Activated CD8-positive, alpha-beta memory T cell treated with anti-CD3 and anti-CD28 coated beads for 4 hours (primary cell): ENCODE measurements around the gene RAMACL.

Experiments used
- DNase-seq, 2 donors: peaks; one replicate each; pipeline ENCODE4 v3.0.0-alpha.2; 2020; ENCODE audit warnings: low read depth in 2 of 2

The RAMACL gene

DNA sequence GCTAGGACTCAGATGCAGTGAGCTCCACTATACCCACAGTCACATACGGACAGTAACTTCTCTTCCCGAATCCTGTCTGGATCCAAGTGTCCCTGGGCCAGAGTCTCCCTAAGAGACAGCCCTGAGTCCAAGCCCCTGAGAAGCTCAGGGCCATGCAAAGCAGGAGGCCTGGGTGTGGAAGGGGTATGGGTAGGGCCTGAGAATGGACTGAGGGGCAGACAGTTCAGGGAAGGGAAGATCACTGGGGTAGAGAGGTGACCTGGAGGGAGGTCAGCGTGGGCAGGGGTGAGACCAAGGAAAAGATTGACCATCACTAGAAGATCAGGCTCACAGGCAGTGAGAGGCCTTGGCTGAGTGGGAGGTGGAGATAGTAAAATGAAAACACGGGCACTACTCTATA lies 31.8 kb upstream of the RAMACL start:
- no peak for DNase-seq

GRCh38 chr6:166617359-166617758 lies 30.9 kb upstream of the RAMACL start:
- no peak for DNase-seq

GRCh38 chr6:166616261-166617238 lies 30.1 kb upstream of the RAMACL start:
- no peak for DNase-seq

DNA sequence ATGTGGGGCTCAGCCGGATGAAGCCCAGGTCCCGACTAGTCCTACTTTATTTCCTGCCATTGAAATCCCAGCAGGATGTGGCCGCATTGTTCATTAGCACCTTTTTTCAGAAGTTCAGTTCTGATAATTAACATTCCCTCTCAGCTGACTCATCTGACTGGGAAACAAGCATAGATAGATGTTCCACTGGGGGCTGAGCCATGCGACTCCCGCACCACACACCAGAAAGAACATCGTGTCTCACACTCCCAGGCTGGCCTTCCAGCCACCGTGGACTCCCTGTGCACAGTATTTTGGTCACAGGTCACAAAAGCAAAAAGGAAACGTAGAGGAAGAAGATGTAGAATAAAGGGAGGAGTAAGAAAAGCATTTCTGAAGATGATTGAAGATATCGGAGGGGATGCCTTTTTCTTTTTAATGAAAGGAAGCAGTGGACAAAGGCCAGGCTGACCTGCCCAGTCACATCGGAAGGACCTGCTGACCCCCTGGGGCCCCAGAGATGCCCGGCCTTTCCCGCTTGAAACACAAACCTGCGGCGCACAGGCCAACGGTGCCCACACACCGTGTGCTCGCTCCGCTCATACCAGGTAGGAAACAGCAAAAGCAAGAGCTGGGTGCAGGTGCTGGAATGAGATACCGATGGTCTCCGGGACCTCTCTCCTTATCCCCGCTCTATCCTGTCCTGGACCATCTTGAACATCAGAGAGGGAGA lies 28.7 kb upstream of the RAMACL start:
- no peak for DNase-seq

DNA sequence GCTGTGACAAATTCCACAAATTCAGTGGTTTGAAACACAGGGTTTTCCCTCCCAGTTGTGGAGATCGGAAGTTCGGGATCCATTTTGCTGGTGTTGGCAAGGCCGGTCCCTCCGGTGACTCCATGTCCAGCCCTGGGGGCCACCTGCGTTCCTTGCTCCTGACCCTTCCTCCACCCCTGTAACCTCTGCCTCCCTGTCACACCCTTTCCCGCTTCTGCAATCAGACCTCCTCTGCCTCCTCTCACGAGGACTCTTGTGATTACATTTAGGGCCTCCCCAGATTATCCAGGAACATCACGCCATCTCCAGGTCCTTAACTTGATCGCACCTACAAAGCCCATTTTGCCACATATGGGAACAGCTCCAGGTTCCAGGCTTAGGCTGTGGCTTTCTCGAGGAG lies 28.1 kb upstream of the RAMACL start:
- DNase-seq, result no peak

DNA sequence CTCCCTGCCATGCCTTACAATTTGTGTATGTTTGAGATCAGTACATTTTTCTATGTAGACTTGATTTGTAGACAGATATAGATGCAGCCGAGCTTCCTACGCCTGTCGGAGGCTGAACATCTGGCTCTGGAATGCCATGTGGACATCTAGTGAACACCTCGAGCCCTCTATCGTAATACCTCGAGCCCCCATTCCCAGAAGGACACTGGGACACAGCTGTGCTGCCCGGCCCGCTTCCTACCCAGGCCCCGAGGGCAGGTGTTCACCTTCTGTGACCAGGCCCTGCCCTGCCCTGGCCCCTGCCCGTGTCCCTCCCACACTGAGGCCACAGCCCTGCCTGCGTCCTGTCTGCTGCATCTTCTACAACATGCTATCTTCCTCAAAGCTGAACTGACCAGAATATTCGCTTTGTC lies 27.7 kb upstream of the RAMACL start:
- DNase-seq, result no peak

DNA sequence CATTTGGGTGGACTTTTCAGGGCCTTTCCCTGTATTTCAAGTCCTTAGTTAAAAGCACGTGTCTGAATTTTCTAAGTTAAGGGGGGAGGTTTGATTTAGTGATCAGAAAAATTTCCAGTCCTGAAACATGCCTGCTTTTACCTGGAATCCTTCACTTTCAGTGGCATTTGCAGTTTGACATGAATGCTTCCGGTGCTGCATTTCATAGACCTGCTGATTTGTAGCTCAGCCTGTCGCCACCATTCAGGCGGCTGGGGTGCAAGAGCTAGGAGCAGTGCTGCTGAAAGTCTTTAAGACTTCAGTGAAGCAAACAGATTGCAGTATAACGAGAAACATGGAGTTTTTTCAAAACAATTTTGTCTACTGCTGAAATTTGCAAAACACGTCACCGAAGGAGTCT lies 26.5 kb upstream of the RAMACL start:
- DNase-seq, result no peak

GRCh38 chr6:166612471-166612881 lies 26.0 kb upstream of the RAMACL start:
- DNase-seq, result no peak

GRCh38 chr6:166611631-166612030 lies 25.2 kb upstream of the RAMACL start:
- no peak for DNase-seq

DNA sequence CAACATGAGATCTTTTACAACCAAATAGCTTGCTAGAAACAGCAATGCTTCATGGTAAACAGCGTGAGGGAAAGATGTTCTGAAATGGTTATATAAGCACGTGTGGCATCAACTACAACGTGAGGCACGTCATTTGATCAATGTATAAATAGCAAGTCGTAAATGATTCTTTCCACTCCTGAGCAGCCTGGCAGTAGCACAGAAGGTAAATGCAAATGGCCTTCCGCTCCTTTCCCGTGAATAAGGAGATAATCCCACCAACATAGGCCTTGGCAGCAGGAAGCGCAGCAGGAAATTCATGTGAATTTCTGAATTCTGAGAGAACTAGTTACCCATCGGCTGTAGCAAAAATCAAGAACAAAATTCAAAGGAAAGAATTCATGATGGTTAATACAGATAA lies 23.6 kb upstream of the RAMACL start:
- DNase-seq, result no peak

DNA sequence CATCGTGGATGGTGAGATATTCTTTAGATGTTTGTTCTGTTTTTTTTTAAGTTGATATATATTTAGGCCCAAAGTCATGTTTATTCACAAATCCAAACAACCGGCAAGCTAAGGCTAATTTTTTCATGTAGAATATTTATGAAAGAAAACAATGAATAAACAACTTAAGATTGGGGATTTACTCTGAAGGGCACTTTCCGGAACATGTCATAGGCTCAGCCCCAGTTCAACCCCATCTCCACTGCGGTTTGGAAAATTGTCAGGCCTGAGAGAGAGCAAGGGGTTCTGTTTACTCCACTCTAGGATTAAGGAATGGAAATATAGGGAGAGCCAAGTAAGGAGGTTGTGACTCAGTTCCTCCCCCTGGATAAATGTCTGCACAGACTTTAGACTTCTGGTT lies 22.3 kb upstream of the RAMACL start:
- no peak for DNase-seq

- DNase-seq, result no peak
Observed at GRCh38 chr6:166605752-166606151, 19.3 kb upstream of the RAMACL start.

DNA sequence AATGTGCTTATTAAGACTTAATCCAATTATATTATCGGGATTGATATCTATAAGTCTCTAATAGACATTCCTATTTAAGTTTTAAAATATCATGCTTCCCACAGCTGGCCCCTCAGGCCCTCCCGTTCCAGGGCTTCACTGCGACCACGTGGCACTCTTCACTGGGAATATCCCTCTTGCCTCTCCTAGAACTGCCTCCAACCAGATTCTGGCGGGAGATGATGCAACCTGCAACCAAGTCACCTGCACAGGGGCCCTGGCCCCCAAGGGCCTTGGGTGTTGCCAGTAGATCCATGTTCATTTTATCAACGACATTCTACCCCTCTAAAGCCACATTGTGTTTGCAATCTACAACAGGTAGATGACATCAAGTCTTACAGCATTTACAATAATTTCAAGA lies 18.4 kb upstream of the RAMACL start:
- DNase-seq, result no peak

GRCh38 chr6:166604328-166604727 lies 17.9 kb upstream of the RAMACL start:
- DNase-seq, result no peak

GRCh38 chr6:166603043-166603690 lies 16.7 kb upstream of the RAMACL start:
- DNase-seq, result no peak

DNA sequence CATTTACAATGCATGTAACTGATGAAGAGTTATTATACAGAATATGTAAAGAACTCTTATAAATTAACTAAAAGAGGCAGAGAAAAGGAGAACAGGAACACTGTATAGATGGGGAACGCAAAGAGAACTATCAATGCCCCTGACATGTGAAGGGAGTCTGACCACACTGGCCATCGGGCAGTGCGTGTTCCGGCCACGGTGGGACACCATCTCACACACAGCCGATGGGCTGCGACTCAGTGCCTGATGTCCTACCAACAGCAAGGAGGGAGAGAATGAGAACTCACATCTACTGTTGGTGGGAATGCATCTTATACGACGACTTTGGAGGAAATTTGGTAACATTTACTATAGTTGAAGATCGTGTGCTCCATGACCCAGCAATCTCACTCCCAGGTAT lies 15.5 kb upstream of the RAMACL start:
- no peak for DNase-seq

GRCh38 chr6:166600931-166601330 lies 14.5 kb upstream of the RAMACL start:
- no peak for DNase-seq

DNA sequence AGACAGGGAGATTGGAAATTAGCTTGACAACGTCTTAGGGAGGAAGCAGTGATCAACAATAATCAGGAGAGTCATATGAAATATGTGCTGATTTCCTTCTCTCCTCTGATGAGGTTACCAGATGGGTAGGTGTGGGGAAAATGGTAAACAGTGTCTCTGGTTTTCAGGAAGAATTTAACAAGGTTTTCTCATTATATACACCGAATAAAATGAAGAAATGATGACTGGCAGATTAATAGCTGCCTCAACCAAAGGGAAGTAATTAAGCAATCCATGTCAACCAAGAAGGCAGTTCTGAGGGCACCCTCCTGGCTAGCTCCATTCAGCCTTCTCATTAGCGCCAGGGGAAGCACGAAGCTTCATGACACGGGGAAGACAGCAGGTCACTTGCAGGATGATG lies 12.7 kb upstream of the RAMACL start:
- no peak for DNase-seq

DNA sequence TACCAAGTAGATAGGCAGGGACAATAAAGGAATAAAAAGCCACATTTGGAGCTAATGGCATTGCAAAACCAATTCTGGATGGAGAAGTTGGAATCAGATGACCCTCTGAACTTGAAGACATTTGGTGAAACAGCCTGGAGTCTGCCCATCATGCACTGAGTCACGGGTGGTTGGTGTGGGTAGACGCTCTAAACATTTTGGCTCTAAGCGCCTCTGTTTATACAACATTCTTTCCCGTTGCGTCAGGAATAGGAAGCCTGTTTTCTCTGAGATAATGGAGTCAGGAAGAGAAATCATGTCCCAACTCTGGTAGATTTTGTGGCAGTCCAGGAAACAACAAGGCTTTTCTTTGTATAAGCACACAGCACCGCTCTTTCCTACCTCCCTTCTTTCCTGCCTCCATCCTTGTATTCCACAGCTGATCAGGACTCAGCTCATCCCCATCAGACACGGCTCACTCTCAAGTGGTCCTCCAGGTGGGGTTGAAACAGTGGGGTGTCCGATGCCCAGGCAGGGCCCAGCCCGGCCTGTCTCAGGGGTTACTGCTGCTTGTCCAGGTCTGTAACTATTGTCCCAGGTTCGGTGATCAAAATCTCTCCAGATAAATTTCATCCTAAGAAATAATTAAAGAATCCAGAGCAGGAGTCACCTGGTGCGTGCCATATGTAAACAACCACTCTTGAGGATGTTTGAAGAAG lies 12.1 kb upstream of the RAMACL start:
- no peak for DNase-seq

DNA sequence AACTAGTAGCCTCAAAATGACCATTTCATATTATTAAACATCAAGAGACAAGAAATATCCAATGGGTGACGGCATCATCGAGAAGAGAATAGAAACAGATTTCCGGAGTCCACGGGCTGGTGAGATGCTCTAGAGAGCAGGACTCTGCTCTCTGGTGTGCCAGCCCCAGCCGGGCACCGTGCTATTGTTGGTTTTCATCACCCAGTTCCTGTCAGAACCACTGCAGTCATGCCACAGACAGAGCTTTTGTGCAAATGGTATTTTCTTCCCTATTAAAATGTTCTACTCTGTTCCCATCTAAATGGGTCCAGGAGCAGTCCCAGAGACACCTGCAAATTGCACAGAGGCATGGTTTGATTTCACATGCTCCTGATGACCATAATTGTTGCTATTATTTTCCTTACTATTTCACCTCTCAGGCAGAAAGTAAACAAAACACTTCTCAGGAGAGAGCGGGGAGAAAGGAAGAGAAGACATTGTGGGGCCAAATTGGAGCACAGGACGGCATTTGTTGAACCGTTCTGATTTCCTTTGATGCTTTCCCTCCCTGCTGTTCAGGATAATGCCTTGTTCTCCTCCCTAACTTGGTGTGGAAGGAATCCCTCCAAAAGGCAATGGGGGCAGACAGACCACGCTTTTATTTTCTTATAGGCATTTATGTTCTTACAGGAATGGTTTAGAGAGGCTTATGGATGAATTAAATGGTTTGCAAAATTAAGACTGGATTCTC lies 11.4 kb upstream of the RAMACL start:
- DNase-seq, result no peak

- no peak for DNase-seq
Observed at GRCh38 chr6:166596776-166597507, 10.5 kb upstream of the RAMACL start.
